OCI-M2 (cell line): ENCODE results near the gene TPST2.
A peak's percentile ranks its signal among the peaks of the same experiment; 100 is the strongest.

Experiments
- DNase-seq: peaks from one replicate; lab custom pipeline; 2025; ENCODE audit not compliant: unreplicated experiment; lab: John Stamatoyannopoulos, UW

TPST2 gene

DNA sequence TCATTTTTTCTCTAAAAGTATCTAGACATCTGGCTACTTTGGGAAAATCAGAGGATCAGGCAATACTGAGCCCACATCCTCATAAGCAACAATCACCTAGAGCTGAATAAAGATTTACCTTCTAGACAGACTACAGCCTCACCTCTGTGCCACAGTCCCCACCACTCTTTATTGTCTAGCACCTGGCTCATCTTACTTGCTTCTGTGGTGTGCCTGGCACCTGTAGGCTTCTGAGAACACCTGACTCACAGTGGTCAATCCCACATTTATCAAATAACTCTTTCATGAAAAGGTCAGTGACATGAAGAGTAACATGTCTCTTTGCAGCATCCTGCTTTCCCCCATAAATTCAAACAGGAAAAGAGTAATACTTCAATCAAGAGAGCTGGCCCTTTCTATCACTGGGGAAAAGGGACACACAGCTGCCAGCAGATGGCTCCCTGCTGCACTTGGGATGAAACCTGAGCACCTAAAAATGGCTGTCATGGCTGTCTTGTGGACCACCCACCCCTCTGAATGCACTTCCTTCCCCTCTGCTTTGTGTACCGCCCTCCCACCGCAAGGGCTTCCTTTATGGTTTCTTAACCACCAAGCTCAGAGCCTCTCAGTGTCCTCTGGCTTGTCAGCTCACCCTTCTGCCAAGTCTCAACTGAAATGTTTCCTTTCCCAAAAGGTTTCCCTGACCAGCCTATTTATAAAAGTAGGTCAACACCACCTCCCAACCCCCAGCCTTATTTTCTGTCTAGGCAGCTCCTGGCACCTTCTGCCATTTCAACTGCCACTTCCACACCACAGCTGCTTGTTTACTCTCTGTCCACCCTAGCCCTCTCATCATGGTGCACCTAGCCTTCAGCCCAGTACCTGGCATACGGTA, 87.0 kb downstream of the TPST2 start:
- no peak for DNase-seq

DNA sequence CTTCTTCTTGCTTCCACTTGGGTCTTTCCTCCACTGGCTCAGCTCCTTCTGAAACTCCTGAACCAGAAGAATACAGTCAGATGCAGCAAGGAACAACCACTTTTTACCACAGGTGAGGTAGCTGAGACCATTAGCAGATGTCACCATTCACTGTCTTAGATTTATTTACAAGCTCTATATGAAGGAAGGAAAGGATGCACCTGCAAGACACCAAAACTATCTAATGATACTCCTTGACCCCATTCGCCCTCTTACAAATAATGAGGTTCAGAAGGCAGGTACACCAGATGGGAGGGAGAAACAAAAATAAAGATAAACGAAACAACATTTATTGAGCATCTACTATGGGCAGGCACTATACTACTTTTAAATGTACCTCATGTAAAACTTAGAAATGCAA, 87.9 kb downstream of the TPST2 start:
- no peak for DNase-seq

DNA sequence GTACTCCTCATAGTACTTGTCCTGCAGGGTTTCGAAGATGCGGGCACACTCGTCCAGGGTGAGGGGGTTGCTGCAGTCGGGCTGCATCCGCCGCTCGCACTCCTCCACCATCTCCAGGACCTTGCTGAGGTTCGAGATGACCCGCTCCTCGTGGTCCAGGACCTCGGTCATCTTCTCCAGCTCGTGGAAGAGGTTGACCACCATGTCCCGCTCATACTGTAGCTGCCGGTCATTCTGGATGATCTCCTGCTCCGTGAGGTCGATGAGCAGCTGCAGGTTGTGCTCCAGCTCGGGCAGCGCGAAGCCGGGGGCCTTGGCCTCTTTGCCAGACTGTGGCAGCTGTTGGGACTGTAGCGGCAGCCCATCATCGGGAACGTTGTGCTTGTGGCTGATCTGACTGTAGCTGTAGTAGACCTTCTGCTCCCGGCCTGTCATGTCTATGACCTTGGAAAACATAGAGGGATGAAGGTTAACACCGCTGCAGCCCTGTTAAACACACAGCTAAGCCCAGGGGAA, 90.7 kb downstream of the TPST2 start:
- DNase-seq, result no peak

DNA sequence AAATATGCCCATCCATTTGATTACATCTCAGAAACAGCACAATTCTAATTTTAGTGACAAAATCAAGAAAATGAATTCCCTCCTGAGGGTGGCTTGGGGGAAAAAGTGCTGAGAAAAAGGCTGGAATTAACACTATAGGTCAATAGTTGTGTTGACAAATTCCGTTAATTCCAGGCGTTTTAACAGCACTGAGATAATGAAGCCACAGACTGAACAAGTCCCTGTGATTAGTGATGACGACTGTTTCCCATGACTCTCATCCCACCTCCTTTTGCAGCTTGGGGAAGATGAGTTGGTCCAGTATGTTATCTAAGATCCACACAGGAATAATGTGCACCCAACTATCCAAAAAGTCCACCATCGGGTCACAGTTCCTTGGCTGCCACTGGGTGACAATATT, 93.5 kb downstream of the TPST2 start:
- DNase-seq, result no peak

DNA sequence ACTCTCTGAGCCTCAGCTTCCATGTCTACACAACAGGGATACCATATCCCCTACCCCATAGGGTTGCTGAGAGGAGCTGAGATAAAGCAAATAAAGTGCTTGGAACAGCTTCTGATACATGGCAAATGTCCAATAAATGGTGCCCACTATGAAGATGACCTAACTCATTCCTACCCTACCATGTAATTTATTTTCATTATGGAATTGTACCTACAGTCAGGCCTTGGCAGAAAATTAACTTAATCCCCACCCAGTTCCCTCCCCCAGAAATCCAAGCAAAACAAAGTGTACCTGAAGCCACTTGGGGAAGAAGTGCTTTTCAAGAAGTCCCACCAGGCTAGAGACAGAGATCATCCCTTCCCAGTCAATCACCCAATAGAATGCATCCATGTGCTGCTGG, 95.4 kb downstream of the TPST2 start:
- DNase-seq, result no peak

DNA sequence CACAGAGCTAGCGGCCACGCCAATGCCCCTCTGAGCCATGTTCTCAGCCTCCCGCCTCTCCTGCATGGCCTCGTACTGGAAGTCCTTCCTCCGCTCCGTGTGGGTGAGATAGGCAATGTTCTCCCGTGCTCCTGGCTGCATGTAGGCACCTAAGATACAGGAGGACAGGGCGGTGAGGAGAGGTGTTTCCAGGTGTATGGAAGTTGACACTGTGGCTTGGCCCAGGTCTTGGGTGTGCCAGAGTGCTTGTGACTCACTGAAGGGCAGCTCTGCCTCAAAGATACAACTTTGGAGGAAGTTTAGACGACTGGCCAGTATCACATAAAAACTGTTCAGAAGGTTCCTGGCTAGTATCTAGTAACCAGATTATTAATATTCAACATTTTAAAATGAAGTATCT, 97.7 kb downstream of the TPST2 start:
- DNase-seq, result no peak

DNA sequence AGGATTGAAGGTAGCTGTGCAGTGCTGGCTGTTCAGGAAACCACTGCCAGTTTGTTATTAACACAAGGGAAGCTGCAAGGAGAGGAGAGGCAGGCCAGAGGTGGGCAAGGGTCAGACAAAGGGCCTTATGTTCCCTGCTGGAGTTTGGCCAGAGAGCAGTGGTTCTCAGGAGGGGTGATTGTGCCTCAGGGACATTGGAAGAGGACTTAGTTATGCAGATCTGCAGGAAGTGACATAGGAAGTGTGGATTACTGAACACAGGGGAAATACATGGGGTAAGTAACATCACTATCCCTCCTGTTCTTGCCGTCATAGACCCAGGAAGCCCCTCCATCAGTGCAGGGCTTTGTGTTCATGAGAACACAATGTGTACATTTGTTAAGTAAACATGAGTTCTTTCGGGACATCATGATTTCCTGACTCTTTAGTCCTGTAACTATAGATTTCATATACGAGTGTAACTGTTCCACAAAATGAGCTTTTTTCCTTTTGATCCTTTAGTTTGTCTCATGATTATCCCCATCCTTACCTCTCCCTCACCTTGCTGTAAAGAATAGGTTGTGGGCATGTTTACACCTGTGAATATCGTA, 100.4 kb downstream of the TPST2 start:
- DNase-seq, result no peak

DNA sequence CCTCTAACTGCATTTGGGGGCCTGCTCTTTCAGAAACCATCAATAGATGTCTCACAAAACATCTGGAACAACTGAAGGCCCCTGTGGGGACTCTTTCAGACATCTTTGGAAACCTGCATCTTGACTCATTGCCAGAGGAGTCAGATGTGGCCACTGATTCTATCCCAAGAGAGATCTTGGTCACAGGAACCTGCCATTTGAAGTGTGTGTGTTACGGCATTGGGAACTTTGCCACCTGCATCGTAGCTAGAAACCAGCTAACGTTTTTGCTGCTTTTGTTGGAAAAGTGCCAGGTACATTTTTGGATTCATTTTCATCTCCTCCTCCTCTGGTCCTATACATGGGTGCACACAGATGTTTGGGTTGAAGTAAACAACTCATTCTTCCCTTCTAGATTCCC, 101.9 kb downstream of the TPST2 start:
- DNase-seq, result no peak

DNA sequence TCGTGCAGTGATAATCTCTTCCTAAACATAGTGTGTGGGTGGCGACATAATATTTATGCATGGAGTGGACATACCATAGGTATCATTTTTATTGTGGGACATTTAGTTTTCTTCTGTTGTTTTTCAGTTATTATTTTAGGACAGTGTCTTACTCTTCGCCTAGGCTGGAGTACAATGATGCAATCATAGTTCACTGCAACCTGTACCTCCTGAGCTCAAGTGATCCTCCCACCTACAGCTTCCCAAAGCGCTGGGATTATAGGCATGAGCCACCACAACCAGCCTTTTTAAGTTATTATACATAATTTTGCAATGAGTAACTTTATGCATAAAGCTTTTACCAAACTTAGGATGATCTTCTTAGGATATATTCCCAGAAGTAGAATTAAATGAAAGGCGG, 103.5 kb downstream of the TPST2 start:
- DNase-seq, result no peak

DNA sequence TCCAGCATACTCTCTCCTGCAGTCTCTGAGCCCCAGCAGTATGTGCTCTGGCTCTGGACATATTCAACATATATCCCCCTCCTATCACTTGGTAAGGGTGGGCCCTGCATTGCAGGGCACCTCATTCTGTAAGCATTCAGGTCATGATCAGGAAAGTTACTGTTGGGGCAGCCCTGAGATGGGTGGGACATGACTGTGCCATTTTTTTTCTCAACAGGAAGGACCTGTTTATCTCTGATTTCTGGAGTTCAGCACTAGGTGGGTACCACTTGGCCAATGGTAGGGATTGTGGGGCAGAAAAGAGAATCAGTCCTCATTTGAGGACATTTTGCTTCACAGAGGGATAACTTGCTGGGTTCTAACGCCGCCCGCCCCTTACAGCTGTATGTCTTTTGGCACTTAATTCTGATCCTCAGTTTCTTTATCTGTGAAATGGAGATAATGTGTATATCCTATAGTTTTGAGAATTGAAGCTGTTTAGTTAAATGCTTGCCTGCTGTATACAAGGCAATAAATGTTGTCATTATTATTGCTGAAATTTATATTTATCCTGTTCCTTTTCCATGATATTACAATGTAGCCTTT, 104.0 kb downstream of the TPST2 start:
- no peak for DNase-seq

DNA sequence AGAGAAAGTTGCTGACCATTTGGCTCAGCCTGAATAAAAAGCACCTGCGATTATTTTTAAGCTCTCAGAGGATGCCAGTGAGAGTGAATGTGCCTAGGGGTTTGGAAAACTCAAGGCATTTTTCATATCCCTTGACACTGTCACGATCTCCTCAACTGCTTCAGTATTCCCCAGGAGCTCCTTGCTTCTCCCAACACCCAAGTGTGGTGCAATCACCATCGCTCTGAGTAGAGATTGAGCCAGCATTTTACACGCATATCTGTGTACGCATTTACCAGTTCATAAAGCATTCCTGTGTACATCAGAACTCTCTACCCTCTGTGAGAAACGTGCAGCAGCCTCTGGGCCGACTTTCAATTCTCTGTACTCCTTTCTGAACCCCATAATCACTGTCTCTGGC, 104.9 kb downstream of the TPST2 start:
- DNase-seq, result no peak

DNA sequence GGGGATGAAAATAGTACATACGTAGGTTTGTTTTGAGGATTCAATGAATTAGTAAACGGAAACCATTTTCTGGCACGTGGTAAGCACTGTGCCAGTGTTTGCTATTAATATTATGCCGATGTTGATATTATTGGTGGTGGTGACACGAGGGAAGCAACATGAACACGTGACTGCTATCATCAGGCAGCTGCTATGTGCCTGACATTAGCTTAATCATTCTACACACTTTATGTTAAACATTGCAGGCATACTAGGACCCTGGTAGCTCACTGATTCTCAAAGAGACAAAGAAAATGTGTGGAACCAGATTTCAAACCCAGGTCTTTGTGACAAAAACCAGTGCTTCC, 105.6 kb downstream of the TPST2 start:
- no peak for DNase-seq

DNA sequence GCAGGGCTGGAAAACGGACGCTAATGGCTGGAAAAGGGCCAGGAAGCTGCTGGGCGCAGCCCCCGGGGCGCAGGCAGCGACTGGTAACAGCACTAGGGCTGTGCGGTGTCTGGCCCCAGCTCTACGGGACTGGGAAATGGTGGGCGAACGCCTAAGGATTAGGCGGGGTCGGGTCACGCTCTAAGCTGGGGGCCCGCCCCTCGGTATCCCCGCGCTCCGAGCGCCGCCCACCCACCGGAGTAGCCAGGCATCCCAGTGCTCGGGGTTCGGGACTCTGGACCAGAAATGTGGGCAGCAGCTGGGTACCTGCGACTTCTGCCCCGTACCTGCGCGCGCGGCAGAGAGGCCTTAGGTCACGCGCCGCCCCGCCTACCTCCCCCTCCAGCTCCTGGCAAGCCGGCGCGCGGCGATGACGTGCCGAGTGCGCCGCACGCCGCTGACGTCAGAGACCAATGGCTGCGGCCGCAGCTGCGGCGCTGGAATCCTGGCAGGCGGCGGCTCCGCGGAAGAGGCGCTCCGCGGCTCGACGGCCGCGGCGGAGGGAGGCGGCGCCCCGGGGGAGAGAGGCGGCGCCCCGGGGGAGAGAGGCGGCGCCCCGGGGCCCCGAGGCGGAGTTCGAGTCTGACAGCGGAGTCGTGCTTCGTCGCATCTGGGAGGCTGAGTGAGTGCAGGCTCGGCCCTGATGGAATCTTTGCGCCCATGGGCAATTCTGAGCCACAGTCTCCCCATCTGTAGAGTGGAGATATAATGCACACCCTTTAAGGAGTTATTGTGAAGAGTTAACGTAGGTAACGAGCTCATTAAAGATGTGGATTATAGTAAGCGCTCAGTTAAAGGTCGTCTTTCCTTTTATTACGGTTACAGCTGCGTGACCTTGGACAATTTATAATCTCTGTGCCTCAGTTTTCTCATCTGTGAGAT, 106.2 kb downstream of the TPST2 start, which contains the start of the genes HPS4 and SRRD:
Gene HPS4, minus strand, starts transcription at position 345 of the 921 bp plus-strand sequence. CDS start 2,021 bp downstream, outside the sequence.
Gene SRRD, plus strand, starts transcription at position 439 of the 921 bp plus-strand sequence. Its CDS starts 14 bp downstream, at position 453.
- DNase-seq, result peak; percentile 56

DNA sequence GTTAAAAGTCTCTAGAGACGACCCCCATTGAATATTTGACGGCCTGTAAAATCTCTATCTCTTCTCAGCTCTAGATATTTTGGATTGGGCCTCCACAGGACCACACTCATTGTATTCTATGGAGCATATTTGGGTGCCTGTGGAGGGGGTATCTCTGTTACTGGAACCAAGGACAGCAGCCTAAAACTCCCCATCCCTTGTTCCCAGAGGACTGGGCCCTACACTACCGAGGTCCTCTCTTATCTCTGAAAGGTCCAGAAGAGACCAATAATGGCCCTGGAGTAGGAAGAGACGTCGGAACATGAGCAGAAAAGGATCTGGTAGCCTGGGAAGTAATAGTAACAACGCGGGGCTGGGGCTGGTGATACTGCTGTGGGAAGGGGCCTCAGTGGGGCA, 106.9 kb downstream of the TPST2 start:
- DNase-seq, result no peak

DNA sequence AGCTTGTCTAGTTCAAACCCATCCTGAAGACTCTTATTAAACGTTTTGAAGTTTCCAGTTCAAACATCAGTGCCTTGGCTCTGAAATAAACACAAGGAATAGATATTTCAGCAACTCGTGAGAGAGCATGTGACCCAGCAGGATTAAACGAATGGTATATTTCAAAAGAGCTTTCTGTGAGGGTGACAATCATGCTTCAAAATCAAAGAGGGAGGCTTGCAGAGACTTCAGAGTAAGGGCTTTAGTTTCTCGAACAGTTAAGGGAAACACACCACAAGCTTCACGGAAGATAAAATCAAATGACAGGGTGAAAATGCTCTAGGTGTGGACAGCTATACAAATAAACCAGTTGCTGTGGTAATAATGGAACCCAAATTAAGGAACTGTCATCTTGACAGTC, 107.8 kb downstream of the TPST2 start:
- DNase-seq, result no peak

DNA sequence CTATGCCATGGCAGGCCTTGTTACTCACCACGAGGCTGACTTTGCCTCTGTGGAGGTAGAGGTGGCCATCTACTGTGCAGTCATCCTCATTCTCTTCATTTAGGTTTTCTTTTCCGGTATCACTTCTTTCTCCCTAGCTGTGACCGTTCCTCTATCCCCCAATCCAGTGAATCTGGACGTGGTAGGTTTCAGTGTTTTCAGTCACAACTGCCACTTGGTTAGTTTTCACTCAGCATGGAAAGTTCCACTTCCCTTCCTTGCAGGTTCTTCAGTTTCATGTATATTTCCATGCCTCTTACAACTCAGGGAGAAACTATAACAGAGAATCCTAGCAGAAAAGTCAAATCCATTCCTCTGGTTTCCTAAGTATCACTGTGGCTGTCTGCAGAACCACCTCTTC, 108.2 kb downstream of the TPST2 start:
- DNase-seq, result no peak

DNA sequence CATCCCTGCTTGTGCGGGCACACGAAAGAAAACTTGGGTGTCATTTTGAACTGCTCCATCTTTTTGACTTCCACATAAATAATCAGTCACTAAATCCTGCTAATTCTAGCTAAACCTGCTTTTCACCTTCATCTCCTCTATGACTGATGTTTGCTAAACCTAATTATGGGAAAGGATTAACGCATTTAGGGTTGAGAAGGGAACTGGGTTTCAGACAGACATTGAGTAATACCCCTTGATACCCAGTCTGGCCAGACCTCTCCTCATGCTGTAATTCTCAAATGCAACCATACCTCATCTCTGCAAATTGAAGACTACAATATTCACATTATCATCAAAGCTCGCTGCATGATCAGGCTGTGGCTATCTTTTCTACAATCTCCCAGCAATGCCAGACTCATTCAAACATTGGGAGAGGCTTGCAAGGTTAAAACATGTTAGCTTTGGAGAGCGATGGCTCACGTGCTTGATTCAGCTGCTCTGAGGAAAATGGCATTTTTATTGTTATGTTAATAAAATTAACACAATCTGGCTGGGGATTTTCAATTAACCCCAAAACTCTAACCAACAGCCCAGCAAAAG, 108.7 kb downstream of the TPST2 start:
- DNase-seq, result no peak

DNA sequence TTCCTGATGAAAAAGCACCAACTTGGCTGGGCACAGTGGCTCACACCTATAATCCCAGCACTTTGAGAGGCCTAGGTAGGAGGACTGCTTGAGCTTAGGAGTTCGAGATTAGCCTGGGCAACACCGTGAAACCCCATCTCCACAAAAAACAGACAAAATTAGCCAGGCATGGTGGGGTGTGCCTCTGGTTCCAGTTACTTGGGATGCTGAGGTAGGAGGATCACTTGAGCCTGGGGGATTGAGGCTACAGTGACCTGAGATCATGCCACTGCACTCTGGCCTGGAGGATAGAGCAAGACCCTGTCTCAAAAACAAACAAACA, 109.4 kb downstream of the TPST2 start:
- DNase-seq, result no peak

DNA sequence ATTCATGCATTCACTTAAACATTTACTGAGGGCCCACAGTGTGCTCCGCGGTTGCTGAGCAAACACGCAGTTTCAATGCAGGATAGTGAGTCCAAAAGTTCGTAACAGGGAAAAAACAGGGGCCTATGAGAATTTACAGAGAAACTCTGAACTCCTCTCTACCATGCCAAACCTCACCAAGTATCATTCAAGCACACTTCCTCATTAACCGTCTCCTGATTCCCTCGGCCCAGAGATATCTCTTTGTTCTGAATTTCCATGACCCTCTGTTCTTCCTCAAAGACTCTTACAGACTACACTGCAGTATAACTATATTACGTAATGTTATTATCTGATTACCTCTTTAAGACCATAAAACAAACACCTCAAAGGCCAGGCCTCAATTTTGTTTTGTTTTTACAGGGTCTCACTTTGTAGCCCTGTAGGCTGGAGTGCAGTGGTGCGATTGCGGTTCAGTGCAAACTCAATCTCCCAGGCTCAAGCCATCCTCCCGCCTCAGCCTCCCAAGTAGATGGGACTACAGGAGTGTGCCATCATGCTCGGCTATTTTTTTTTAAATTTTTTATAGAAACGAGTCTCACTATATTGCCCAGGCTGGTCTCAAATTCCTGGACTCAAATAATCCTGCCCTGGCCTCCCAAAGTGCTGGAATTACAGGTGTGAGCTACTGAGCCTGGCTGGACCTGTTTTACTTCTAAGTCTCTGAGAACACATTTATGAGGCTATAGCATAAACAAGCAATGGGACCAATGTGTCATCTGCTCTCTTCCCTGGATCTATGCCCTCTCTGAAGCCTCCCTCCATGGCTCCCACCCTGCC, 109.9 kb downstream of the TPST2 start:
- DNase-seq, result peak; percentile 41
